Neuronal stem cell (in vitro differentiated cells): ENCODE results near the gene NCL.

Experiments used
- DNase-seq: peaks from one replicate; pipeline ENCODE4 v3.0.0-alpha.2; 2013; ENCODE audit warnings: low spot score
- H2AFZ ChIP-seq: one replicate; pipeline ENCODE4 v1.6.1; 2013; ENCODE audit warnings: mild to moderate bottlenecking, low read length, inconsistent platforms
- H2AK5ac ChIP-seq: 2 replicates; pipeline ENCODE4 v1.6.1; 2013; ENCODE audit warnings: low read depth, mild to moderate bottlenecking, inconsistent platforms, low read length, moderate library complexity, mixed read lengths
- H2BK120ac ChIP-seq: 2 replicates; pipeline ENCODE4 v1.6.1; 2013; ENCODE audit warnings: low read depth, mild to moderate bottlenecking, inconsistent platforms, low read length, moderate library complexity, mixed read lengths
- H2BK12ac ChIP-seq: one replicate; pipeline ENCODE4 v1.6.1; 2013; ENCODE audit warnings: low read length, inconsistent platforms
- H2BK15ac ChIP-seq: 2 replicates; pipeline ENCODE4 v1.6.1; 2013; ENCODE audit warnings: mild to moderate bottlenecking, low read length, inconsistent platforms, mixed read lengths
- H2BK5ac ChIP-seq: one replicate; pipeline ENCODE4 v1.6.1; 2013; ENCODE audit warnings: inconsistent platforms, mild to moderate bottlenecking, low read length, moderate library complexity
- H3K14ac ChIP-seq: one replicate; pipeline ENCODE4 v1.6.1; 2013; ENCODE audit warnings: low read length, inconsistent platforms
- H3K18ac ChIP-seq: 2 replicates; pipeline ENCODE4 v1.6.1; 2013; ENCODE audit warnings: low read length, inconsistent platforms
- H3K23ac ChIP-seq: 2 replicates; pipeline ENCODE4 v1.6.1; 2013; ENCODE audit warnings: low read depth, mild to moderate bottlenecking, mixed read lengths, low read length, inconsistent platforms; ENCODE audit not compliant: poor library complexity
- H3K27ac ChIP-seq: replicated peaks from 3 replicates; pipeline ENCODE4 v1.5.1; 2013; ENCODE audit warnings: low read length, inconsistent platforms
- H3K27me3 ChIP-seq, 3 experiments: 2 replicates each; pipeline ENCODE4 v1.6.1; 2013; ENCODE audit warnings: low read length in 3 of 3, mild to moderate bottlenecking in 2 of 3, inconsistent platforms in 1 of 3, low read depth in 1 of 3, mixed read lengths in 1 of 3, moderate library complexity in 1 of 3; ENCODE audit not compliant: control insufficient read depth in 3 of 3, insufficient read depth in 3 of 3
- H3K36me3 ChIP-seq, 2 donors: replicated peaks in 1 of 2; 2 replicates each; pipeline ENCODE4 v1.6.1; 2013; ENCODE audit warnings: low read length in 2 of 2; ENCODE audit not compliant: control insufficient read depth in 2 of 2, insufficient read depth in 2 of 2
- H3K4ac ChIP-seq: 2 replicates; pipeline ENCODE4 v1.6.1; 2013; ENCODE audit warnings: inconsistent platforms, mild to moderate bottlenecking, low read length, moderate library complexity
- H3K4me1 ChIP-seq, 2 donors: 1 replicate in 1 of 2; 2 replicates in 1 of 2; pipeline ENCODE4 v1.6.1; 2013; ENCODE audit warnings: low read length in 2 of 2, low read depth in 1 of 2; ENCODE audit not compliant: control insufficient read depth in 2 of 2, insufficient read depth in 1 of 2
- H3K4me2 ChIP-seq: one replicate; pipeline ENCODE4 v1.6.1; 2013; ENCODE audit warnings: mild to moderate bottlenecking, low read length, inconsistent platforms; ENCODE audit not compliant: insufficient read depth, poor library complexity, severe bottlenecking
- H3K4me3 ChIP-seq, 2 donors: 2 replicates each; pipeline ENCODE4 v1.5.1; 2013; ENCODE audit warnings: low read length in 2 of 2, mild to moderate bottlenecking in 2 of 2, inconsistent platforms in 1 of 2, moderate library complexity in 1 of 2
- H3K79me1 ChIP-seq: one replicate; pipeline ENCODE4 v1.6.1; 2013; ENCODE audit warnings: low read depth, mild to moderate bottlenecking, inconsistent platforms, low read length, moderate library complexity
- H3K9ac ChIP-seq: one replicate; pipeline ENCODE4 v1.6.1; 2013; ENCODE audit warnings: mild to moderate bottlenecking, low read depth, low read length, inconsistent platforms; ENCODE audit not compliant: poor library complexity
- H3K9me3 ChIP-seq, 2 donors: replicated peaks in 1 of 2; 2 replicates each; pipeline versions ENCODE3 to v1.6.1; 2013; ENCODE audit warnings: low read length in 2 of 2, mild to moderate bottlenecking in 2 of 2, inconsistent platforms in 1 of 2, low read depth in 1 of 2, mixed read lengths in 1 of 2, moderate library complexity in 1 of 2; ENCODE audit not compliant: control insufficient read depth in 2 of 2, insufficient read depth in 1 of 2
- H4K8ac ChIP-seq: one replicate; pipeline ENCODE4 v1.6.1; 2013; ENCODE audit warnings: low read depth, mild to moderate bottlenecking, inconsistent platforms, low read length, moderate library complexity
- H4K91ac ChIP-seq: one replicate; pipeline ENCODE4 v1.6.1; 2013; ENCODE audit warnings: low read length, low read depth, mild to moderate bottlenecking, inconsistent platforms; ENCODE audit not compliant: poor library complexity
- WGBS, 2 donors: extraction: QIAGEN DNeasy Blood & Tissue Kit; methylation state at CpG; one replicate each; pipeline ENCODE4 v1.1.7; 2013; ENCODE audit warnings: missing lambda C conversion rate in 2 of 2, mixed read lengths in 1 of 2; ENCODE audit not compliant: insufficient read length in 2 of 2, insufficient replicate concordance in 1 of 2; ENCODE audit errors: extremely low coverage in 2 of 2; 5-methylcytosine and 5-hydroxymethylcytosine counted together

NCL gene

GRCh38 chr2:231467613-231468530 is 3.6 kb upstream of the NCL start:
- no peak overlapping the region for H3K27ac ChIP-seq
- H3K4me3 ChIP-seq, result no peak overlapping the region
- H2AFZ ChIP-seq, result no peak overlapping the region
- H3K4me1 ChIP-seq, result peaks cover 0 to 8% of the 10 kb centered on the region in 2 donors
- no peaks in the 10 kb centered on the region for H3K9me3 ChIP-seq
- no peak overlapping the region for H3K14ac ChIP-seq
- no peak overlapping the region for H3K18ac ChIP-seq
- H2AK5ac ChIP-seq, result peak overlapping the region; percentile 92
- no peak for DNase-seq
- H2BK12ac ChIP-seq, result peak overlapping the region; percentile 46
- peak overlapping the region; percentile 37 for H3K4ac ChIP-seq
- H3K9ac ChIP-seq, result no peak overlapping the region
- H3K27me3 ChIP-seq, result no peaks in the 10 kb centered on the region
- no peak overlapping the region for H4K8ac ChIP-seq
- H2BK15ac ChIP-seq, result no peak overlapping the region
- H2BK5ac ChIP-seq, result peak overlapping the region; percentile 22
- H3K23ac ChIP-seq, result no peak overlapping the region
- no peak overlapping the region for H4K91ac ChIP-seq
- no peak overlapping the region for H2BK120ac ChIP-seq
- H3K36me3 ChIP-seq, result peaks cover 2 to 7% of the 10 kb centered on the region in 2 donors
- H3K79me1 ChIP-seq, result peaks cover 9% of the 10 kb centered on the region
- no CpG with 5 or more reads among the region's 12 CpGs for WGBS, 2 donors
- H3K4me2 ChIP-seq, result no peak overlapping the region

DNA sequence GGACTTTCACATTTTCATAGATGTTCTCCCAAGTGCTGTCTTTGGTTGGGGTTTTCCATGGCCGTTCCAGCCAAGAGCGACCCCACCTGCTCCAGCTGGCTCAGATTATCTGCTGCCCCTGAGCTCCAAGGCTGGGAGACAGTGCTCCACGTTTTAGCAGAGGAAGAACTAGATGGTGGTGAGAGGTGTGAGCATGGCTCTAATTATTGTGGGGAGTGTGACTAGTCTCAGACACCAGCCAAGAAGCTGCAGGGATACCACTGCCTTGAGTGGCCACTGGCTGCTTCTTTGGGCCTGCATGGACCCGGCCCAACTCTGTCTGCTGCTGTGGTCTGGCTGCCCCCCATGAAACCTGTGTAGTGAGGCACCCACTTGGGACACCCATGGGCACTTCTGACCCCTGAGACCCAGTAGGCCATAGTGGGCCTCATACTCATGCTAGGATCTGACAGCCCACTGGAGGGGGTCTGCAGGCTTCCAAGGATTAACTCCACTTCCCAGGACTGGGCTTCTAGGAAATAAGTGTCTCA is 2.8 kb upstream of the NCL start:
- DNase-seq, result no peak
- Histone ChIP-seq H3K23ac (no peak overlapping the region), H2BK120ac (no peak overlapping the region), H2AK5ac (no peak overlapping the region), H3K4ac (no peak overlapping the region), H3K27ac (no peak overlapping the region), H3K9ac (no peak overlapping the region), H4K8ac (no peak overlapping the region), H2AFZ (no peak overlapping the region), H3K4me3 (no peak overlapping the region), H2BK12ac (no peak overlapping the region), H2BK15ac (no peak overlapping the region), H3K18ac (no peak overlapping the region), H3K9me3 (no peaks in the 10 kb centered on the region), H2BK5ac (no peak overlapping the region), H3K36me3 (peaks cover 7 to 15% of the 10 kb centered on the region in 2 donors), H3K79me1 (peaks cover 9% of the 10 kb centered on the region), H3K14ac (no peak overlapping the region), H3K4me1 (peaks cover 7 to 12% of the 10 kb centered on the region in 2 donors), H4K91ac (no peak overlapping the region), H3K4me2 (no peak overlapping the region), H3K27me3 (no peaks in the 10 kb centered on the region)
- no CpG with 5 or more reads among the region's 4 CpGs for WGBS, 2 donors

GRCh38 chr2:231464576-231465540 is 574 bp upstream of the NCL start:
- Histone ChIP-seq H3K14ac (no peak overlapping the region), H3K27ac (peak overlapping the region; percentile 95), H4K8ac (peak overlapping the region; percentile 72), H3K4me2 (peak overlapping the region; percentile 87), H2BK5ac (peak overlapping the region; percentile 97), H3K27me3 (no peaks in the 10 kb centered on the region), H3K4me1 (peaks cover 7 to 12% of the 10 kb centered on the region in 2 donors), H4K91ac (peak overlapping the region; percentile 92), H3K23ac (peak overlapping the region; percentile 99), H3K9me3 (no peaks in the 10 kb centered on the region), H2BK12ac (no peak overlapping the region), H3K4ac (peak overlapping the region; percentile 58), H3K36me3 (peaks cover 25 to 37% of the 10 kb centered on the region in 2 donors), H2BK15ac (peak overlapping the region; percentile 87), H2BK120ac (peak overlapping the region; percentile 56), H2AFZ (peak overlapping the region; percentile 89), H3K18ac (peak overlapping the region; percentile 99), H2AK5ac (peak overlapping the region; percentile 92), H3K9ac (peak overlapping the region; percentile 95), H3K79me1 (peaks cover 11% of the 10 kb centered on the region), H3K4me3 (peak overlapping the region; percentile 96 to 99)
- DNase-seq, result peak; percentile 96
- no CpG with 5 or more reads among the region's 81 CpGs for WGBS, 2 donors
